Activated T-cell treated with anti-CD3 and anti-CD28 coated beads for 1 hour (primary cell): ENCODE data around the gene HCRTR1.
A peak's percentile ranks its signal among the peaks of the same experiment; 100 is the strongest.

Experiments
- DNase-seq: peaks from one replicate; pipeline ENCODE4 v3.0.0-alpha.2; 2020; ENCODE audit warnings: low read depth

The HCRTR1 gene

DNA sequence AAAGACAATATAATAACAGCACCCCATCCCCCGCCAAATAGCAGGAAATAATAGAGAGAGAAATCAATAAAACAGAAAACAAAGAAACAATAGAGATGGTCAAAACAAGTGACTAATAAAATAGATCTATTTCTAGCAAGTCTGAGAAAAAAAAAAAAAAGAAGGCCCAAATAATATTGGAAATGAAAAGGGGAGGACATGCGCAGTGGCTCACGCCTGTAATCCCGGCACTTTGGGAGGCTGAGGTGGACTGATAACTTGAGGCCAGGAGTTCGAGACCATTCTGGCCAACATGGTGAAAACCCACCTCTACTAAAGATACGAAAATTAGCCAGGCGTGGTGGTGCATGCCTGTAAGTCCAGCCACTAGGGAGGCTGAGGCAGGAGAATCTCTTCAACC is 18.5 kb upstream of the HCRTR1 start:
- DNase-seq, result no peak

GRCh38 chr1:31600641-31601040 is 16.8 kb upstream of the HCRTR1 start:
- no peak for DNase-seq

GRCh38 chr1:31602081-31602480 is 15.4 kb upstream of the HCRTR1 start:
- DNase-seq, result no peak

DNA sequence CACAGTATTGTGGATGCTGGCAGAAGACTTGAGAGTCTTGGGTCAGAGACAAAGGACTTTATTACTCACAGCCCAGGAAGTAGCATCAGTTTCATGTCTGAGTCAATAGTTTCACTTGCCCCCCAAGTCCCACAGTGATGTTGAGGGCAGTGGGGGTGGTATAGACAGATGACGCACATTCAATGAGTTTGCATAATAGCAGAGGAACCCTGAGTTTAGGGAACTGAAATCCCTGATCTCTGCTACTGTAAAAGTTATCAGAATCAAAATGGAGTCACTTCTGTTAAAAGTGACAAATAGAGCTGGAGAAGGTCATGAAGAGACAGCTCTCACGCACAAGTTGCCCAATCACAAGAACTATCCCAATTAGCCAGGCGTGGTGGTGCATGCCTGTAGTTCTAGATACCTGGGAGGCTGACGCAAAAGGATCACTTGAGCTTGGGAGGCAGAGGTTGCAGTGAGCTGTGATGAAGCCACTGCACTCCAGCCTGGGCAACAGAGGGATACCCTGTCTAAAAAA is 11.5 kb upstream of the HCRTR1 start:
- no peak for DNase-seq

- DNase-seq, result no peak
These were observed 10.1 kb upstream of the HCRTR1 start for GRCh38 chr1:31607360-31607759.

DNA sequence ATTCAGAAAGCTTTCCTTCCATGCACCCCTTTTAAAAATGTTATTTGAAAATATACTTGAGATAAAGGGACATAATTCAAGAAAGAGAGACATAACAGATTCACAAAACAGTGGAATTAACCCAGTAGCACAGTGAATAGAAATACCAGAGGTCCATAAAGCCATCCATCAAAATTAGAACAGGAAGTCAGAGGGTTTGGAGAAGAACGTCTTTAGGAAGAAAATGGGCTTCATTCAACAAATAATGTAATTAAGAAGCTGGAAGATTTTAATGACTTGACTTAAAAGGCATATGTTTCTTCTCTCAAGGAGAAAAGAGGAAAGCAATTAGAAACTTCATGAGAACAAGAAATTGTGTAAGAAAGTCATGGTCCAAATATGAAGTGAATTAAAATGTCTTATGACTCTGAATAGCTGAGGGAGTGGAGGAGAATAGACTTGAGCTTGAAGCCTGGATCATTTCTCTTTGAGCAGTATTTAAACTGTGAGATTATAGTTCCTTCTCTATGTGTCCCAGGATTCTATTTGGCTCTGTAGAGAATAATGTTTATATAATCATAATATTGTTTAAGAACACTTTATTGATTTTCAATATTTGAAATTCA is 7.9 kb upstream of the HCRTR1 start:
- DNase-seq, result no peak

- DNase-seq, result no peak
These were observed 3.0 kb upstream of the HCRTR1 start for GRCh38 chr1:31614414-31615005.

DNA sequence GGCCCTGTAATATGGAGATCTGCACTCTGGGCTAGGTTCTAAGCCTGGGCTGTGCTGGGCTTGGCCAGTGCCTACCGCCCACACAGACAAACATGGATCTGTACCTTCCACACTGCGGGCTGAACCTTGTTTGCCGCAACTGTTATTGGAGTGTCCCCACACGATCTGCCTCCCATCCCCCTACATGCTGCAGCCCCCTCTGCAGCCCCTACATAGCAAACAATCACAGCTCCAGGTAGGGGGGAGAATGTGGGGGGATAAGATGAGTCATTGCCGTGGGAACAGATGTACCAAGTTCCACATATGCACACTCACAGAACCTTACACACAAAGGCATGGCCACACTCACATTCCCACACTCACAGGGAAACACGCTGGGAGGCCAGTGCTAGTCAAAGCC is 2.1 kb upstream of the HCRTR1 start:
- DNase-seq, result no peak

DNA sequence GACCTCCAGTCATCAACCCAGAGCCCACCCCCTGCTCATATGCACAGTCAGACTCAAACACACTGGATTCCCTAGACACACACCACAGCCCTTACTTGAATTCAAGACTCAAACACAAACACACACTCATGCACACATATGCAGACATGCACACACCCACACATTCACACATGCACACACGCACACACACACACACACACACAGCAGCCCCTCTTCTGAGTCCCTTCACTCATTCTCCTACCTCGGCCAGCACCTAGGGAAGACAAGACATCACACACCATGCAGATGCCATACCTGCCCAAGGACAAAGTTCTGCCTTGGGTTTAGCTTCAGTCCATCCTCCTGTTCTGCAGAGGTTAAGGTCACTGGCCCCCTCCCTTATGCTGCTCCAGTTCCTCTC is 1.6 kb upstream of the HCRTR1 start:
- no peak for DNase-seq

- DNase-seq, result peak; percentile 23
These were observed 642 bp downstream of the HCRTR1 start for GRCh38 chr1:31617916-31618746.

DNA sequence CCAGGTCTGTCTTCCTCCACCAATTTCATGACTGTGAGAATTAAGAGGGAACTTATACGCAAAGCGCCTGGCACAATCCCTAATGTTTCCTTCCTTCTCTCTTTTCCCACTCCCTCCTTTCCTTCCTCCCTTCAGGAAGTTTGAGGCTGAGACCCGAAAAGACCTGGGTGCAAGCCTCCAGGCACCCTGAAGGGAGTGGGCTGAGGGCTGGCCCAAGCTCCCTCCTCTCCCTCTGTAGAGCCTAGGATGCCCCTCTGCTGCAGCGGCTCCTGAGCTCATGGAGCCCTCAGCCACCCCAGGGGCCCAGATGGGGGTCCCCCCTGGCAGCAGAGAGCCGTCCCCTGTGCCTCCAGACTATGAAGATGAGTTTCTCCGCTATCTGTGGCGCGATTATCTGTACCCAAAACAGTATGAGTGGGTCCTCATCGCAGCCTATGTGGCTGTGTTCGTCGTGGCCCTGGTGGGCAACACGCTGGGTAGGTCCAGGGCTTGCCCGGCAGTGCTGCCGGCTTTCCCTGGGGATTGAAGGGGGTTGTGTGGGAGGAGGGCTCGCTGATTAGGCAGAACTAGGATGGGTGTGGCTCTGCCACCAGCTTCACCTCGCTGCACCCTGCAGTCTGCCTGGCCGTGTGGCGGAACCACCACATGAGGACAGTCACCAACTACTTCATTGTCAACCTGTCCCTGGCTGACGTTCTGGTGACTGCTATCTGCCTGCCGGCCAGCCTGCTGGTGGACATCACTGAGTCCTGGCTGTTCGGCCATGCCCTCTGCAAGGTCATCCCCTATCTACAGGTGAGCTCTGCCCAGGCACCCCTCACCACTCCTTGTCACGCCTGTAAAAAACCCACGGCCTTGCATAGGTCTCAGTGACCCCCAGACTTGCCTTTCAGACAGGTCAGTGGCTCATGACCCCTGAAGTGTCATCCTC is 1.7 kb downstream of the HCRTR1 start:
- no peak for DNase-seq

DNA sequence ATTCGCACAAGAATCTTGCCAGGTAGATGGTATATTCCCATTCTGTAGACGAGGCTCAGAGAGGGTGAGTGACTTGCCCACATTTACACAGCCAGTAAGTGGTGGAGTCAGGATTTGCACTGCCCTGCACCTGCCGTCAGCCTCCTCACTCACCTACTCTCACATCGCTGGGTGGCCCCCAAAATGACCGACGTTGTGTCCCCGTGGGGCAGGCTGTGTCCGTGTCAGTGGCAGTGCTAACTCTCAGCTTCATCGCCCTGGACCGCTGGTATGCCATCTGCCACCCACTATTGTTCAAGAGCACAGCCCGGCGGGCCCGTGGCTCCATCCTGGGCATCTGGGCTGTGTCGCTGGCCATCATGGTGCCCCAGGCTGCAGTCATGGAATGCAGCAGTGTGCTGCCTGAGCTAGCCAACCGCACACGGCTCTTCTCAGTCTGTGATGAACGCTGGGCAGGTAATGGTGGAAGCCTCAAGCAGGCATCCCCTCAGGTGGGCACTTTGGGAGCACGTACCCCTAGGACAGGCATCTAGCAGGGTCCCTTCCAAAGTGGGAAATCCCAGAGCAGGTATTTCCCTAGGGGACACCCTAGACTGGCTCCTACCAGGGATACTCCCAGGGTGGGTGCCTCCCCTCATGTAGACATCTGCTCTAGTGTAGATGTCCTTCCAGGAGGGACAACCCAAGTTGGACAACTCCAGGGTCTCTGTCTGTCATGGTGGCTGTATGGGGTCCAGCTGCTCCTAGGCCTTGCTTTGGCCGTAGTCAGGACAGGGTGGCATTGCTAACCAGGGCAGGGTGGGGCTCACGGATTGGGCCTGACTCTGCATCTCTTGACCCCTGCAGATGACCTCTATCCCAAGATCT is 3.4 kb downstream of the HCRTR1 start:
- DNase-seq, result no peak

- no peak for DNase-seq
These were observed 4.0 kb downstream of the HCRTR1 start for GRCh38 chr1:31621498-31621820.

DNA sequence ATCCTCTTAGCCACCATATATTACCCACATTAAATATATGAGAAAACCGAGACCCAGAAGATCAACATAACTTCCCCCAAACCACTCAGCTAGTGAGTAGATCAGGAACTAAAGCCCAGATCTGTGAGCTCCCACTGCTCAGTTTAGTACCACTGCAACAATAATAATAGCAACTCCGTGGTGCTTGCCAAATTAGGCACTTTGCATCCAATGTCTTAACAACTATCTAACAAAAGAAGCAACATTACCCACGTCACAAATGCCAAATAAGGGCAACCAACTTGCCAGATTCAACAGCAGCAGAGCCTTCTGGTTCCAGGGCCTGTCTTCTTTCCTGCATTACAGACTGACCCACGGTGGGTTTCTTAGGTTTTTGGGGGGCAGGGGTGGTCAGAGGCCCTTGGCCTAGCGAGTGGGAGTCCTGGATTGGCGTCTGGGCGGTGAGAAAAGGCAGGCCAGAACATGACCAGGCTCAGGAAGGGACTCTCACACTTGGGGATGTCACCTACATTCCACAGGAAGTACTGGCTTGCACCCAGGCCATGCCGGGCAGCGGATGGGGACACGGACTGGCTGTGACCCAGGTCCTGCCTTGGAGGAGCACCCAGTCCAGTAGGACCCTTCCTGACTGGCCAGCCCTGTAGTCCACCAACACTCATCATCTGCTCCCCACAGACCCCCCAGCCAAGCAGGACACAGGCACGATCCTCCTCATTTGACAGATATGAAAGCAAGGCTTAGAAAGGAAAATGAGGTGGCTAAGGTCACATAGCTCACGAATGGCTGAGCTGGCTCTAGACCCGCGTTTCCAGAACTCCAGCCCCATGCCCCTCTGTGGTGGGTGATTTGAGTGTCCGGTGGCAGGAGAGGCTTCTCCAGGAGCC is 4.6 kb downstream of the HCRTR1 start:
- DNase-seq, result no peak

DNA sequence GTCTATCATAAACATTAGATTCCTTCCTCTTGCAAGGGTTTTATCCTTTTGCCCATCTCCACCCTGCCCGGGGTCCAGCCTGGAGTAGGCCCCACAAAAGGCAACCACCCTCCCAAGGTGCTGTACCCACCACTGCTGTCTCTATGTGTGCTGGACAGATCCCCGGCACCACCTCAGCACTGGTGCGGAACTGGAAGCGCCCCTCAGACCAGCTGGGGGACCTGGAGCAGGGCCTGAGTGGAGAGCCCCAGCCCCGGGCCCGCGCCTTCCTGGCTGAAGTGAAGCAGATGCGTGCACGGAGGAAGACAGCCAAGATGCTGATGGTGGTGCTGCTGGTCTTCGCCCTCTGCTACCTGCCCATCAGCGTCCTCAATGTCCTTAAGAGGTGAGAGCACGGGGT is 5.9 kb downstream of the HCRTR1 start:
- DNase-seq, result no peak

- DNase-seq, result no peak
These were observed 6.8 kb downstream of the HCRTR1 start for GRCh38 chr1:31624309-31624708.

DNA sequence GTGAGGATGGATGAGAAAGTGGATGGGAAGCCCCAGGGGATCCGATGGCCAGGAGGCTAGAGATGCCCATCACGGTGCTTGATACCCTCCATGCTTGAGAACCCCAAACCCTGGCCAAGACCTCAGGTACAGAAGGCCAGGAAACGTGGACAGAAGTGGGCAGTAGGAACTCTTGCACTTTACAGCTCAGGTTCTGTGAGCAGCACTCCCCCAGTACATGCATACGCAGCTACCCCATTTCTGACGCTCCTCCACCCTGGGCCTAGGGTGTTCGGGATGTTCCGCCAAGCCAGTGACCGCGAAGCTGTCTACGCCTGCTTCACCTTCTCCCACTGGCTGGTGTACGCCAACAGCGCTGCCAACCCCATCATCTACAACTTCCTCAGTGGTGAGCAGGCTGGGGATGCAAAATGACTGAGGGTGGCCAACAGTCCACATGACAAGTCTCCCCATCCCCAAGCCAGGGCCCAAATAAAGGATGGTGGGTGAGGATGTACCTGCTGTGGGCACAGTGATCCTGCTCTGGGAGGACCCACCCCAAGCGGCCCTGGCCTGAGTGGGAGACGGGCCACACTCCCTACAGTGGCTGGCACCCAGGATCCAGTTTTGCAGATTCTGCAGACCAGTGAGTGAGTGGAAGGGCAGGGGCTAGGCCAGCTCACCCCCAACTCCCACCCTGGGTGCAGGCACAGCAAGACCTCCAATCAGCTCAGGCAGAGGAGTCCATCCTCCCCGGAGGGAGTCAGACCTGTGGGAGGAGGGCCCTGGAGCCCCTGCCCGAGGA is 7.4 kb downstream of the HCRTR1 start:
- DNase-seq, result no peak

- DNase-seq, result no peak
These were observed 8.2 kb downstream of the HCRTR1 start for GRCh38 chr1:31625561-31626222.
